HepG2 (cell line): ENCODE measurements around the gene SRGAP3. TPM values are rescaled to one million over a fixed set of nuclear protein-coding genes. Genes with fewer than 3 reads are reported as not detected.

Experiments used
- ATAC-seq: fragments of 200-7000 bp; cut with Tn5 transposase; 3 replicates; pipeline ENCODE4 v1.9.1; 2020; ENCODE audit warnings: mild to moderate bottlenecking, moderate library complexity
- BruUV-seq: library from RNA; stranded (reverse); fragments of 400-500 nt; replicated peaks from 2 replicates; lab custom pipeline; 2021; lab: Mats Ljungman, UMichigan
- CTCF ChIA-PET: fragments of 300-600 bp; formaldehyde crosslinking; extraction: SDS; loops from one replicate; lab custom pipeline; 2021; ENCODE audit warnings: low total read pairs, inconsistent platforms, low intra/inter-chr PET ratio; lab: Yijun Ruan, JAX
- POLR2A ChIA-PET: fragments of 350-600 bp; sonication (Branson Sonifier 250); formaldehyde crosslinking; loops from one replicate; lab custom pipeline; 2020; ENCODE audit warnings: antibody characterized with exemption, inconsistent platforms; lab: Yijun Ruan, JAX
- DNase-seq: peaks from one replicate; pipeline ENCODE4 v3.0.0-alpha.2; 2015; ENCODE audit warnings: low spot score
- FAIRE-seq: peaks from 3 replicates; lab custom pipeline; 2011; peaks lifted over from hg19 to GRCh38; lab: Jason Lieb, UNC
- H2AFZ ChIP-seq: one replicate; pipeline ENCODE4 v1.6.1; 2011; ENCODE audit warnings: low read length, inconsistent platforms
- H3K27ac ChIP-seq: fragments of 300-600 bp; 3 replicates; pipeline ENCODE4 v1.8.0; 2011; ENCODE audit warnings: mixed run types, mild to moderate bottlenecking, mixed read lengths, low read length, inconsistent platforms; ENCODE audit not compliant: insufficient read depth; ENCODE audit errors: extremely low read length
- H3K27me3 ChIP-seq, 2 experiments: fragments of 200-600 bp in 1 of 2; 2 replicates in 1 of 2; 3 replicates in 1 of 2; pipeline versions ENCODE4 v1.6.0 to v1.8.0; 2011; ENCODE audit warnings: low read length in 2 of 2, mild to moderate bottlenecking in 2 of 2, moderate library complexity in 2 of 2, inconsistent platforms in 1 of 2; ENCODE audit not compliant: insufficient read depth in 2 of 2, control insufficient read depth in 1 of 2
- H3K36me3 ChIP-seq, 2 experiments: fragments of 200-600 bp in 1 of 2; replicated peaks in 1 of 2; 2 replicates in 1 of 2; 3 replicates in 1 of 2; pipeline versions ENCODE4 v1.5.1 to v1.8.0; 2011; ENCODE audit warnings: low read length in 2 of 2, inconsistent platforms in 1 of 2; ENCODE audit not compliant: insufficient read depth in 2 of 2, control insufficient read depth in 1 of 2
- H3K4me1 ChIP-seq: 2 replicates; pipeline ENCODE4 v1.5.1; 2012; ENCODE audit warnings: low read length, inconsistent platforms; ENCODE audit not compliant: insufficient read depth
- H3K4me2 ChIP-seq: 2 replicates; pipeline ENCODE4 v1.6.0; 2011; ENCODE audit warnings: low read depth, low read length, inconsistent platforms
- H3K4me3 ChIP-seq, 3 experiments: fragments of 200-600 bp in 1 of 3; sonication (generic), shearing (Covaris generic) in 1 of 3; replicated peaks in 1 of 3; 2 replicates each; pipeline ENCODE4 v1.5.1; 2011 to 2016; ENCODE audit warnings: low read length in 3 of 3, inconsistent platforms in 2 of 3, low read depth in 2 of 3, mild to moderate bottlenecking in 2 of 3, control low read depth in 1 of 3, mixed read lengths in 1 of 3; ENCODE audit not compliant: insufficient read depth in 1 of 3
- H3K79me2 ChIP-seq: one replicate; pipeline ENCODE4 v1.6.1; 2011; ENCODE audit warnings: low read length, inconsistent platforms; ENCODE audit not compliant: insufficient read depth
- H3K9ac ChIP-seq: 2 replicates; pipeline ENCODE4 v1.6.0; 2011; ENCODE audit warnings: mild to moderate bottlenecking, low read depth, low read length, inconsistent platforms; ENCODE audit not compliant: insufficient read depth
- H3K9me3 ChIP-seq: 2 replicates; pipeline ENCODE4 v1.5.1; 2012; ENCODE audit warnings: mild to moderate bottlenecking, low read length
- H4K20me1 ChIP-seq: 2 replicates; pipeline ENCODE4 v1.6.0; 2011; ENCODE audit warnings: inconsistent platforms, mild to moderate bottlenecking, low read length, moderate library complexity; ENCODE audit not compliant: insufficient read depth
- BRCA1 ChIP-seq: sonication (generic); formaldehyde crosslinking; IDR thresholded peaks from 2 replicates; pipeline ENCODE4 v1.4.0; 2020; ENCODE audit warnings: missing genetic modification reagents
- EHMT2 ChIP-seq: fragments of 200-600 bp; sonication (generic); IDR thresholded peaks from 2 replicates; pipeline ENCODE4 v1.7.0; 2017; ENCODE audit warnings: antibody characterized with exemption, low read depth, low read length, borderline replicate concordance
- GABPB1 ChIP-seq: IDR thresholded peaks from 2 replicates; pipeline ENCODE4 v1.6.1; 2016; ENCODE audit warnings: mild to moderate bottlenecking, missing genetic modification reagents, moderate library complexity, missing compliant biosample characterization
- KLF13 ChIP-seq: sonication (generic); formaldehyde crosslinking; IDR thresholded peaks from 2 replicates; pipeline ENCODE4 v1.4.0; 2020; ENCODE audit warnings: mild to moderate bottlenecking, missing genetic modification reagents
- POLR2A ChIP-seq, 2 experiments: IDR thresholded peaks; 2 replicates each; pipeline ENCODE4 v1.6.1; 2011; ENCODE audit warnings: low read depth in 2 of 2, low read length in 2 of 2, mild to moderate bottlenecking in 1 of 2, moderate library complexity in 1 of 2; ENCODE audit not compliant: insufficient read depth in 1 of 2
- ZNF274 ChIP-seq: sonication (generic); formaldehyde crosslinking; IDR thresholded peaks from 2 replicates; pipeline ENCODE4 v1.5.1; 2020; ENCODE audit warnings: mild to moderate bottlenecking, missing genetic modification reagents
- ZNF30 ChIP-seq: sonication (generic); formaldehyde crosslinking; IDR thresholded peaks from 2 replicates; pipeline ENCODE4 v1.5.0; 2020; ENCODE audit warnings: mild to moderate bottlenecking, missing genetic modification reagents
- ZNF558 ChIP-seq: sonication (generic); formaldehyde crosslinking; IDR thresholded peaks from 2 replicates; pipeline ENCODE4 v1.9.0; 2022; ENCODE audit warnings: mild to moderate bottlenecking, missing genetic modification reagents, borderline replicate concordance
- ZNF629 ChIP-seq: sonication (generic); formaldehyde crosslinking; conservative IDR thresholded peaks from 2 replicates; pipeline ENCODE4 v1.5.0; 2020; ENCODE audit warnings: missing genetic modification reagents
- WGBS: methylation state at CpG from one replicate; pipeline ENCODE4 v1.1.6; 2017; ENCODE audit warnings: low lambda C conversion rate; 5-methylcytosine and 5-hydroxymethylcytosine counted together
- in situ Hi-C: cut with HindIII; loops from 2 replicates; pipeline ENCODE4 v1.10.0; 2017; ENCODE audit warnings: low pct_unique_long_range_greater_than_20kb; ENCODE audit not compliant: extremely low pct_ligation_motif_present
- intact Hi-C: fragments of 100-400 bp; cut with micrococcal nuclease; formaldehyde crosslinking; loops from one replicate; pipeline ENCODE4 v1.10.0; 2022; ENCODE audit not compliant: unreplicated experiment
- polyA plus RNA-seq, 8 experiments: library from polyadenylated mRNA; depleted of rRNA in 3 of 8; stranded (reverse) in 7 of 8; unstranded in 1 of 8; fragments of >200 nt; fragmentation: Illumina TruSeq in 4 of 8; extraction: Trizol in 4 of 8; gene quantifications; 2 replicates each; pipeline versions ENCODE4 v1.2.1 to v1.2.3, GENCODE V29; 2011 to 2016; ENCODE audit warnings: low read depth in 4 of 8, missing spikeins in 1 of 8, mixed read lengths in 1 of 8; ENCODE audit not compliant: insufficient read depth in 1 of 8
- total RNA-seq, 5 experiments: library from RNA; depleted of rRNA; stranded (reverse); fragments of >200 nt; fragmentation: Illumina TruSeq; extraction: Trizol; gene quantifications; 2 replicates each; pipeline ENCODE4 v1.2.3, GENCODE V29; 2016; ENCODE audit warnings: low read depth in 1 of 5
- TF ChIP-seq, protein P1 (sequence below): sonication (generic); formaldehyde crosslinking; IDR thresholded peaks from 2 replicates; pipeline ENCODE4 v1.4.0; 2020; ENCODE audit warnings: missing genetic modification reagents
- TF ChIP-seq, protein P2 (sequence below): sonication (generic); formaldehyde crosslinking; IDR thresholded peaks from 2 replicates; pipeline ENCODE4 v1.5.0; 2020; ENCODE audit warnings: missing genetic modification reagents
- TF ChIP-seq, protein P3 (sequence below): sonication (generic); formaldehyde crosslinking; IDR thresholded peaks from 2 replicates; pipeline ENCODE4 v1.4.0; 2020; ENCODE audit warnings: missing genetic modification reagents

Gene SRGAP3
- total and polyA plus RNA-seq, 2 of the 13 experiments (the other 11 are each of a cell fraction or from before 2014, with no cell fraction given), result 1.2 to 1.4 TPM

DNA sequence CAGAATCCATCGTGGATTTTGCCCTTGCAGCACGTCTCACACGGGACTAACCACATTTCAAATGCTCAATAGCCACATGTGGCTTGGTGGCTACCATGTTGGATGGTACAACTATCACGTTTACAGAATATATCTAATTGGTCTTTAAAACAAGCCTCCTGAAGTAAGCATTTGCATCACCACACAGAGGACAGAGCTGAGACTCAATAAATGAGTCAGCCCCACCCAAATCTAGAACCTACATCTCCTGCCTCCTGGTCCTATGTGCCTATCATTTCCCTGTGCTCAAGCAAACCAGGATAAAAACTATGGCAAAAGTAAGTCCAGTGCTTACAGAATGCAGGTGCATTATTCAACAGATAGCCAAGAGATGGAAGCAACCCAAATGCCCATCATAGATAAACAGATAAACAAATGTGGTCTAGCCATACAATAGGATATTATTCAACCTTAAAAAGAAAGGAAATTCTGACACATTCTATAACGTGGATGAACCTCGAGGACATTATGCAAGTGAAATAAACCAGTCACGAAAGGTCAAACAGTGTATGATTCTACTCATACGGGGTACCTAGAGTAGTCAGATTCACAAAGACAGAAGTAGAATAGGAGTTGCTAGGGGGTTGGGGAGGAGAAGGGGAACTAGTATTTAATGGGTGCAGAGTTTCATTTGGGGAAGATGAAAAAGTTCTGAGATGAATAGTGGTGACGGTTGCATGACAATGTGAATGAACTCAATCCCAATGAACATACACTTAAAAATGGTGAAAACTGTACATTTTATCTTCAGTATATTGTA is 43.9 kb downstream of the SRGAP3 start:
- Histone ChIP-seq H3K4me1 (peaks cover 21% of the 10 kb centered on the region), H2AFZ (no peak overlapping the region), H3K9ac (no peak overlapping the region), H3K79me2 (no peaks in the 10 kb centered on the region), H3K9me3 (no peaks in the 10 kb centered on the region), H3K4me2 (no peak overlapping the region), H3K36me3 (no peaks in the 10 kb centered on the region), H3K27me3 (0 out of 5 replicates have a peak, but pooled peaks cover 0 to 1% of the 10 kb centered on the region in 2 experiments), H4K20me1 (no peaks in the 10 kb centered on the region), H3K27ac (no peak overlapping the region), H3K4me3 (no peak overlapping the region)
- DNase-seq (no peak), ATAC-seq (no peak), FAIRE-seq (no peak)
- intact Hi-C loops (no loop called here), in situ Hi-C loops (no loop called here)
- CTCF ChIA-PET, result no interaction called here
- WGBS, result 77% methylated on average over 9 of the region's 9 CpGs
- TF ChIP-seq GABPB1 (no peak), ZNF629 (CRISPR knock-in tag) (no peak), ZNF30 (CRISPR knock-in tag) (no peak), BRCA1 (no peak), ZNF274 (CRISPR knock-in tag) (no peak), EHMT2 (no peak), KLF13 (no peak), ZNF558 (CRISPR knock-in tag) (no peak), POLR2A (IDR thresholded peaks at IDR 0.05; ENCODE audit: insufficient read depth in 1 of 2, low read depth in 2 of 2, low read length in 2 of 2) (no peak)
- TF ChIP-seq, protein P1, sequence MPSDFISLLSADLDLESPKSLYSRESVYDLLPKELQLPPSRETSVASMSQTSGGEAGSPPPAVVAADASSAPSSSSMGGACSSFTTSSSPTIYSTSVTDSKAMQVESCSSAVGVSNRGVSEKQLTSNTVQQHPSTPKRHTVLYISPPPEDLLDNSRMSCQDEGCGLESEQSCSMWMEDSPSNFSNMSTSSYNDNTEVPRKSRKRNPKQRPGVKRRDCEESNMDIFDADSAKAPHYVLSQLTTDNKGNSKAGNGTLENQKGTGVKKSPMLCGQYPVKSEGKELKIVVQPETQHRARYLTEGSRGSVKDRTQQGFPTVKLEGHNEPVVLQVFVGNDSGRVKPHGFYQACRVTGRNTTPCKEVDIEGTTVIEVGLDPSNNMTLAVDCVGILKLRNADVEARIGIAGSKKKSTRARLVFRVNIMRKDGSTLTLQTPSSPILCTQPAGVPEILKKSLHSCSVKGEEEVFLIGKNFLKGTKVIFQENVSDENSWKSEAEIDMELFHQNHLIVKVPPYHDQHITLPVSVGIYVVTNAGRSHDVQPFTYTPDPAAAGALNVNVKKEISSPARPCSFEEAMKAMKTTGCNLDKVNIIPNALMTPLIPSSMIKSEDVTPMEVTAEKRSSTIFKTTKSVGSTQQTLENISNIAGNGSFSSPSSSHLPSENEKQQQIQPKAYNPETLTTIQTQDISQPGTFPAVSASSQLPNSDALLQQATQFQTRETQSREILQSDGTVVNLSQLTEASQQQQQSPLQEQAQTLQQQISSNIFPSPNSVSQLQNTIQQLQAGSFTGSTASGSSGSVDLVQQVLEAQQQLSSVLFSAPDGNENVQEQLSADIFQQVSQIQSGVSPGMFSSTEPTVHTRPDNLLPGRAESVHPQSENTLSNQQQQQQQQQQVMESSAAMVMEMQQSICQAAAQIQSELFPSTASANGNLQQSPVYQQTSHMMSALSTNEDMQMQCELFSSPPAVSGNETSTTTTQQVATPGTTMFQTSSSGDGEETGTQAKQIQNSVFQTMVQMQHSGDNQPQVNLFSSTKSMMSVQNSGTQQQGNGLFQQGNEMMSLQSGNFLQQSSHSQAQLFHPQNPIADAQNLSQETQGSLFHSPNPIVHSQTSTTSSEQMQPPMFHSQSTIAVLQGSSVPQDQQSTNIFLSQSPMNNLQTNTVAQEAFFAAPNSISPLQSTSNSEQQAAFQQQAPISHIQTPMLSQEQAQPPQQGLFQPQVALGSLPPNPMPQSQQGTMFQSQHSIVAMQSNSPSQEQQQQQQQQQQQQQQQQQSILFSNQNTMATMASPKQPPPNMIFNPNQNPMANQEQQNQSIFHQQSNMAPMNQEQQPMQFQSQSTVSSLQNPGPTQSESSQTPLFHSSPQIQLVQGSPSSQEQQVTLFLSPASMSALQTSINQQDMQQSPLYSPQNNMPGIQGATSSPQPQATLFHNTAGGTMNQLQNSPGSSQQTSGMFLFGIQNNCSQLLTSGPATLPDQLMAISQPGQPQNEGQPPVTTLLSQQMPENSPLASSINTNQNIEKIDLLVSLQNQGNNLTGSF (CRISPR knock-in tag), result no peak
- TF ChIP-seq, protein P2, sequence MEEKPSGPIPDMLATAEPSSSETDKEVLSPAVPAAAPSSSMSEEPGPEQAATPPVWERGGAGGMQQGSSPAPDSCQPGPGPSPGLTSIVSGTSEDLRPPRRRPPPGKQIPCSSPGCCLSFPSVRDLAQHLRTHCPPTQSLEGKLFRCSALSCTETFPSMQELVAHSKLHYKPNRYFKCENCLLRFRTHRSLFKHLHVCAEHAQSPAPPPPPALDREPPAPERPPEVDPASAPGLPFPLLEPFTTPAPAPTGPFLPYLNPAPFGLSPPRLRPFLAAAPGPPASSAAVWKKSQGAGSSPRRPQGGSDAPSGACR, result no peak
- TF ChIP-seq, protein P3, sequence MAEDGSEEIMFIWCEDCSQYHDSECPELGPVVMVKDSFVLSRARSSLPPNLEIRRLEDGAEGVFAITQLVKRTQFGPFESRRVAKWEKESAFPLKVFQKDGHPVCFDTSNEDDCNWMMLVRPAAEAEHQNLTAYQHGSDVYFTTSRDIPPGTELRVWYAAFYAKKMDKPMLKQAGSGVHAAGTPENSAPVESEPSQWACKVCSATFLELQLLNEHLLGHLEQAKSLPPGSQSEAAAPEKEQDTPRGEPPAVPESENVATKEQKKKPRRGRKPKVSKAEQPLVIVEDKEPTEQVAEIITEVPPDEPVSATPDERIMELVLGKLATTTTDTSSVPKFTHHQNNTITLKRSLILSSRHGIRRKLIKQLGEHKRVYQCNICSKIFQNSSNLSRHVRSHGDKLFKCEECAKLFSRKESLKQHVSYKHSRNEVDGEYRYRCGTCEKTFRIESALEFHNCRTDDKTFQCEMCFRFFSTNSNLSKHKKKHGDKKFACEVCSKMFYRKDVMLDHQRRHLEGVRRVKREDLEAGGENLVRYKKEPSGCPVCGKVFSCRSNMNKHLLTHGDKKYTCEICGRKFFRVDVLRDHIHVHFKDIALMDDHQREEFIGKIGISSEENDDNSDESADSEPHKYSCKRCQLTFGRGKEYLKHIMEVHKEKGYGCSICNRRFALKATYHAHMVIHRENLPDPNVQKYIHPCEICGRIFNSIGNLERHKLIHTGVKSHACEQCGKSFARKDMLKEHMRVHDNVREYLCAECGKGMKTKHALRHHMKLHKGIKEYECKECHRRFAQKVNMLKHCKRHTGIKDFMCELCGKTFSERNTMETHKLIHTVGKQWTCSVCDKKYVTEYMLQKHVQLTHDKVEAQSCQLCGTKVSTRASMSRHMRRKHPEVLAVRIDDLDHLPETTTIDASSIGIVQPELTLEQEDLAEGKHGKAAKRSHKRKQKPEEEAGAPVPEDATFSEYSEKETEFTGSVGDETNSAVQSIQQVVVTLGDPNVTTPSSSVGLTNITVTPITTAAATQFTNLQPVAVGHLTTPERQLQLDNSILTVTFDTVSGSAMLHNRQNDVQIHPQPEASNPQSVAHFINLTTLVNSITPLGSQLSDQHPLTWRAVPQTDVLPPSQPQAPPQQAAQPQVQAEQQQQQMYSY, result no peak
- POLR2A ChIA-PET, result no interaction called here
- no TSS peak for BruUV-seq
